GM12878 (cell line): ENCODE results near the gene ECI1. TPM values are rescaled to one million over a fixed set of nuclear protein-coding genes. Genes with fewer than 3 reads are reported as not detected.

ENCODE experiments used
- ATF7 ChIP-seq: fragments of 450-650 bp; IDR thresholded peaks from 2 replicates; pipeline ENCODE4 v1.6.1; 2016; ENCODE audit warnings: low read depth, mild to moderate bottlenecking
- BCL11A ChIP-seq: IDR thresholded peaks from 2 replicates; pipeline ENCODE4 v1.6.1; 2011; ENCODE audit warnings: low read depth, low read length
- CEBPB ChIP-seq, 2 experiments: fragments of 150-350 bp in 1 of 2; IDR thresholded peaks; 2 replicates each; pipeline ENCODE4 v1.6.1; 2012 to 2014; ENCODE audit warnings: low read depth in 2 of 2, low read length in 2 of 2, borderline replicate concordance in 1 of 2, inconsistent platforms in 1 of 2
- CEBPZ ChIP-seq: fragments of 150-350 bp; IDR thresholded peaks from 2 replicates; pipeline ENCODE4 v1.6.1; 2016; ENCODE audit warnings: low read depth, low read length
- CHD4 ChIP-seq: fragments of 200-600 bp; sonication (generic); IDR thresholded peaks from 2 replicates; pipeline ENCODE4 v1.6.1; 2016; ENCODE audit warnings: mild to moderate bottlenecking
- CREB1 ChIP-seq: IDR thresholded peaks from 2 replicates; pipeline ENCODE4 v1.6.1; 2012; ENCODE audit warnings: low read depth, mild to moderate bottlenecking, inconsistent platforms
- FOS ChIP-seq: IDR thresholded peaks from 3 replicates; pipeline ENCODE4 v1.6.1; 2011; ENCODE audit warnings: borderline replicate concordance; ENCODE audit not compliant: insufficient read length; ENCODE audit errors: extremely low read depth
- IRF3 ChIP-seq: fragments of 450-650 bp; IDR thresholded peaks from 2 replicates; pipeline ENCODE4 v1.6.1; 2014; ENCODE audit warnings: mild to moderate bottlenecking
- KLF5 ChIP-seq: fragments of 450-650 bp; IDR thresholded peaks from 2 replicates; pipeline ENCODE4 v1.6.1; 2014; ENCODE audit warnings: mild to moderate bottlenecking; ENCODE audit not compliant: partially characterized antibody
- NFYA ChIP-seq: IDR thresholded peaks from 2 replicates; pipeline ENCODE4 v1.6.1; 2011; ENCODE audit warnings: low read depth, mild to moderate bottlenecking, low read length, improper control_type of control experiment, borderline replicate concordance
- PAX5 ChIP-seq: IDR thresholded peaks from 2 replicates; pipeline ENCODE4 v1.6.1; 2011; ENCODE audit warnings: low read depth, low read length, borderline replicate concordance
- SPI1 ChIP-seq: IDR thresholded peaks from 2 replicates; pipeline ENCODE4 v1.6.1; 2011; ENCODE audit warnings: low read depth, mild to moderate bottlenecking, low read length, moderate library complexity, borderline replicate concordance; ENCODE audit not compliant: insufficient read depth
- TARDBP ChIP-seq: IDR thresholded peaks from 2 replicates; pipeline ENCODE4 v1.6.1; 2016; ENCODE audit warnings: borderline replicate concordance
- WRNIP1 ChIP-seq: IDR thresholded peaks from 2 replicates; pipeline ENCODE4 v1.6.1; 2011; ENCODE audit warnings: low read depth, low read length, improper control_type of control experiment, borderline replicate concordance
- polyA plus RNA-seq, 11 experiments: library from polyadenylated mRNA; depleted of rRNA in 4 of 11; unstranded in 6 of 11; stranded (reverse) in 5 of 11; fragments of >200 nt; fragmentation: Nextera tagmentation in 4 of 11; fragmentation: Illumina TruSeq in 1 of 11; extraction: Ambion mirVana in 4 of 11; extraction: Trizol in 1 of 11; gene quantifications; 1 replicate in 1 of 11; 2 replicates in 10 of 11; pipeline versions ENCODE4 v1.2.1 to v1.2.3, GENCODE V29; 2011 to 2016; ENCODE audit warnings: inconsistent platforms in 2 of 11, missing spikeins in 2 of 11, low read depth in 1 of 11
- total RNA-seq, 4 experiments: library from RNA; depleted of rRNA in 3 of 4; stranded (reverse); fragments of >200 nt in 3 of 4; fragmentation: Illumina TruSeq in 1 of 4; extraction: Trizol in 1 of 4; gene quantifications; 2 replicates each; pipeline versions ENCODE4 v1.2.1 to v1.2.3, GENCODE V29; 2013 to 2021
- TF ChIP-seq, protein P1 (sequence below): fragments of 450-650 bp; formaldehyde crosslinking; IDR thresholded peaks from 2 replicates; pipeline ENCODE4 v1.4.0; 2022; ENCODE audit warnings: mild to moderate bottlenecking, moderate library complexity
- TF ChIP-seq, protein P2 (sequence below): fragments of 450-650 bp; IDR thresholded peaks from 2 replicates; pipeline ENCODE4 v1.6.1; 2017; ENCODE audit warnings: low read depth, mild to moderate bottlenecking, moderate library complexity

The ECI1 gene
- total and polyA plus RNA-seq, 10 of the 15 experiments (the other 5 are each of a cell fraction or from before 2014, with no cell fraction given), result 2.2 to 82.1 (median 24.8) TPM

- TF ChIP-seq, protein P1, sequence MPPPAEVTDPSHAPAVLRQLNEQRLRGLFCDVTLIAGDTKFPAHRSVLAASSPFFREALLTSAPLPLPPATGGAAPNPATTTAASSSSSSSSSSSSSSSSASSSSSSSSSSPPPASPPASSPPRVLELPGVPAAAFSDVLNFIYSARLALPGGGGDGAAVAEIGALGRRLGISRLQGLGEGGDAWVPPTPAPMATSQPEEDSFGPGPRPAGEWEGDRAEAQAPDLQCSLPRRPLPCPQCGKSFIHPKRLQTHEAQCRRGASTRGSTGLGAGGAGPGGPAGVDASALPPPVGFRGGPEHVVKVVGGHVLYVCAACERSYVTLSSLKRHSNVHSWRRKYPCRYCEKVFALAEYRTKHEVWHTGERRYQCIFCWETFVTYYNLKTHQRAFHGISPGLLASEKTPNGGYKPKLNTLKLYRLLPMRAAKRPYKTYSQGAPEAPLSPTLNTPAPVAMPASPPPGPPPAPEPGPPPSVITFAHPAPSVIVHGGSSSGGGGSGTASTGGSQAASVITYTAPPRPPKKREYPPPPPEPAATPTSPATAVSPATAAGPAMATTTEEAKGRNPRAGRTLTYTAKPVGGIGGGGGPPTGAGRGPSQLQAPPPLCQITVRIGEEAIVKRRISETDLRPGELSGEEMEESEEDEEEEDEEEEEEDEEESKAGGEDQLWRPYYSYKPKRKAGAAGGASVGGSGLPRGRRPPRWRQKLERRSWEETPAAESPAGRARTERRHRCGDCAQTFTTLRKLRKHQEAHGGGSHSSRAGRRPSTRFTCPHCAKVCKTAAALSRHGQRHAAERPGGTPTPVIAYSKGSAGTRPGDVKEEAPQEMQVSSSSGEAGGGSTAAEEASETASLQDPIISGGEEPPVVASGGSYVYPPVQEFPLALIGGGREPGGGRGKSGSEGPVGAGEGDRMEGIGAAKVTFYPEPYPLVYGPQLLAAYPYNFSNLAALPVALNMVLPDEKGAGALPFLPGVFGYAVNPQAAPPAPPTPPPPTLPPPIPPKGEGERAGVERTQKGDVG, result 0 out of 2 replicates have a peak, but pooled peaks have one; percentile 14
- TF ChIP-seq TARDBP, result peak; percentile 33
- TF ChIP-seq CEBPB (IDR thresholded peaks at IDR 0.05; ENCODE audit: borderline replicate concordance in 1 of 2, low read depth in 2 of 2, low read length in 2 of 2), result no peak
- no peak for TF ChIP-seq CHD4
- TF ChIP-seq KLF5, result peak; percentile 93
- TF ChIP-seq FOS, result no peak
- TF ChIP-seq SPI1, result no peak
- TF ChIP-seq BCL11A, result no peak
- peak; percentile 100 for TF ChIP-seq CREB1
- no peak for TF ChIP-seq PAX5
- TF ChIP-seq, protein P2, sequence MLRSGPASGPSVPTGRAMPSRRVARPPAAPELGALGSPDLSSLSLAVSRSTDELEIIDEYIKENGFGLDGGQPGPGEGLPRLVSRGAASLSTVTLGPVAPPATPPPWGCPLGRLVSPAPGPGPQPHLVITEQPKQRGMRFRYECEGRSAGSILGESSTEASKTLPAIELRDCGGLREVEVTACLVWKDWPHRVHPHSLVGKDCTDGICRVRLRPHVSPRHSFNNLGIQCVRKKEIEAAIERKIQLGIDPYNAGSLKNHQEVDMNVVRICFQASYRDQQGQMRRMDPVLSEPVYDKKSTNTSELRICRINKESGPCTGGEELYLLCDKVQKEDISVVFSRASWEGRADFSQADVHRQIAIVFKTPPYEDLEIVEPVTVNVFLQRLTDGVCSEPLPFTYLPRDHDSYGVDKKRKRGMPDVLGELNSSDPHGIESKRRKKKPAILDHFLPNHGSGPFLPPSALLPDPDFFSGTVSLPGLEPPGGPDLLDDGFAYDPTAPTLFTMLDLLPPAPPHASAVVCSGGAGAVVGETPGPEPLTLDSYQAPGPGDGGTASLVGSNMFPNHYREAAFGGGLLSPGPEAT, result peak; percentile 99
- no peak for TF ChIP-seq CEBPZ
- TF ChIP-seq NFYA, result no peak
- peak; percentile 99 for TF ChIP-seq ATF7
- peak; percentile 52 for TF ChIP-seq IRF3
- no peak for TF ChIP-seq WRNIP1
Observed at GRCh38 chr16:2267913-2268666, 16.7 kb upstream of the ECI1 start, which contains the start of gene RNPS1 (continued).
